ENCODE measurements around the gene DAB2. TPM values are rescaled to one million over a fixed set of nuclear protein-coding genes. Genes with fewer than 3 reads are reported as not detected.

The DAB2 gene
- total and polyA plus RNA-seq, 2 of the 8 experiments (the other 6 are each of a cell fraction or from before 2014, with no cell fraction given), result 2.6 to 4.9 TPM

GRCh38 chr5:39328731-39329130 lies 96.0 kb downstream of the DAB2 start:
- H3K36me3 ChIP-seq (ENCODE audit: control insufficient read depth in 2 of 4, insufficient read depth in 4 of 4, low read length in 3 of 4), result no peaks in the 10 kb centered on the region
- H2BK15ac ChIP-seq (ENCODE audit: low read length), result no peak overlapping the region
- no peak overlapping the region for H3K23ac ChIP-seq (ENCODE audit: insufficient read length)
- ChIA-PET CTCF (ENCODE audit: partially characterized antibody) (interaction anchor here (2.3 kb wide), 1 partner anchor 15 kb away, joined by 6 read pairs; no protein-coding TSS in a partner anchor), POLR2A (ENCODE audit: partially characterized antibody) (no interaction called here)
- H3K56ac ChIP-seq (replicated peaks; ENCODE audit: insufficient read length, low read depth, low read length), result no peak overlapping the region
- H2BK20ac ChIP-seq (ENCODE audit: low read length), result no peak overlapping the region
- no peak overlapping the region for H2AK5ac ChIP-seq (ENCODE audit: low read depth, low read length)
- H2BK5ac ChIP-seq (ENCODE audit: low read depth, low read length), result no peak overlapping the region
- no peak for TF ChIP-seq RNF2 (IDR thresholded peaks at IDR 0.05; ENCODE audit: borderline replicate concordance, low read depth, low read length, missing control alignments, poor library complexity, severe bottlenecking)
- no peak for TF ChIP-seq PHF8 (conservative IDR thresholded peaks at IDR 0.05; ENCODE audit: low read depth, low read length)
- no peak for TF ChIP-seq CTCF (IDR thresholded peaks at IDR 0.05; ENCODE audit: control extremely low read depth in 1 of 3, insufficient read depth in 1 of 3, low read depth in 1 of 3, low read length in 3 of 3)
- no peak for TF ChIP-seq TBP (IDR thresholded peaks at IDR 0.05; ENCODE audit: low read depth, low read length)
- TF ChIP-seq KDM5A (IDR thresholded peaks at IDR 0.05; ENCODE audit: low read length), result no peak
- no peak for TF ChIP-seq JUN (IDR thresholded peaks at IDR 0.05; ENCODE audit: low read depth, low read length)
- TF ChIP-seq RXRA (IDR thresholded peaks at IDR 0.05; ENCODE audit: insufficient read depth, low read depth, low read length), result no peak
- no peak for TF ChIP-seq SIRT6 (IDR thresholded peaks at IDR 0.05; ENCODE audit: low read length)
- no peak for TF ChIP-seq SIN3A (conservative IDR thresholded peaks at IDR 0.05 in 1 of 2, IDR thresholded peaks at IDR 0.05 in 1 of 2; ENCODE audit: low read depth in 1 of 2, low read length in 2 of 2)
- no peak for TF ChIP-seq EGR1 (IDR thresholded peaks at IDR 0.05; ENCODE audit: borderline replicate concordance, low read depth, low read length)
- no peak overlapping the region for H3K4me2 ChIP-seq (ENCODE audit: insufficient read depth in 1 of 2, low read depth in 2 of 2, low read length in 2 of 2)
- no peaks in the 10 kb centered on the region for H4K20me1 ChIP-seq (replicated peaks in 1 of 2; ENCODE audit: control insufficient read depth in 1 of 2, insufficient read depth in 2 of 2, low read length in 2 of 2)
- no peak overlapping the region for H2AFZ ChIP-seq (ENCODE audit: low read length)
- no peak overlapping the region for H2BK120ac ChIP-seq (replicated peaks; ENCODE audit: low read depth, low read length)
- no peaks in the 10 kb centered on the region for H3K79me2 ChIP-seq (ENCODE audit: control insufficient read depth in 1 of 2, insufficient read depth in 2 of 2, low read length in 2 of 2)
- no peaks in the 10 kb centered on the region for H3K79me1 ChIP-seq (ENCODE audit: low read depth, low read length)
- H3K27ac ChIP-seq (ENCODE audit: low read depth, low read length), result no peak overlapping the region
- no peak overlapping the region for H4K8ac ChIP-seq (ENCODE audit: extremely low read depth, insufficient read depth, low read length)
- no peaks in the 10 kb centered on the region for H3K27me3 ChIP-seq (replicated peaks in 1 of 4; ENCODE audit: control insufficient read depth in 3 of 4, extremely low read depth in 1 of 4, insufficient read depth in 3 of 4, low read length in 3 of 4)
- DNase-seq (ENCODE audit: low read depth in 1 of 2, low spot score in 2 of 2) (no peak), FAIRE-seq (no peak)
- no peak overlapping the region for H3K4ac ChIP-seq (replicated peaks; ENCODE audit: insufficient read length, low read depth, low read length)
- no peak overlapping the region for H3K14ac ChIP-seq (ENCODE audit: insufficient read length)
- H2BK12ac ChIP-seq (ENCODE audit: low read depth, low read length), result no peak overlapping the region
- no peak overlapping the region for H3K4me3 ChIP-seq (ENCODE audit: extremely low read depth in 1 of 4, insufficient read depth in 2 of 4, low read depth in 3 of 4, low read length in 4 of 4)
- no peak overlapping the region for H4K5ac ChIP-seq (ENCODE audit: insufficient read length, low read depth, low read length)
- H3K23me2 ChIP-seq (ENCODE audit: low read depth, low read length), result no peaks in the 10 kb centered on the region
- 81% methylated on average over 1 of the region's 1 CpG; no CpG with 5 or more reads in 1 of the 2 experiments for WGBS, 2 experiments (ENCODE audit: extremely low coverage in 1 of 2, insufficient coverage in 1 of 2, insufficient read length in 1 of 2, insufficient replicate concordance in 2 of 2, low coverage in 1 of 2, low lambda C conversion rate in 2 of 2, missing lambda C conversion rate in 1 of 2)
- H4K91ac ChIP-seq (replicated peaks; ENCODE audit: insufficient read length, low read length), result no peak overlapping the region
- no peaks in the 10 kb centered on the region for H3K4me1 ChIP-seq (replicated peaks in 1 of 4; ENCODE audit: control insufficient read depth in 3 of 4, insufficient read depth in 4 of 4, low read length in 3 of 4)
- H3K9ac ChIP-seq (replicated peaks in 1 of 4; ENCODE audit: extremely low read depth in 1 of 4, low read depth in 3 of 4, low read length in 3 of 4), result no peak overlapping the region
- no peak overlapping the region for H3K18ac ChIP-seq (ENCODE audit: extremely low read depth, low read length)
- H3K9me3 ChIP-seq (ENCODE audit: insufficient read depth in 2 of 2, low read depth in 1 of 2, low read length in 1 of 2), result peaks cover 5 to 7% of the 10 kb centered on the region in 2 experiments; a peak in 2 of 4 replicates
